DMS53 (cell line): Measurements from ENCODE around the gene GPR35.

Experiments used
- DNase-seq: peaks from one replicate; lab custom pipeline; 2025; lab: John Stamatoyannopoulos, UW

GPR35 gene

GRCh38 chr2:240589375-240589774 is 35.9 kb upstream of the GPR35 start:
- no peak for DNase-seq

GRCh38 chr2:240589850-240590525 is 35.3 kb upstream of the GPR35 start:
- DNase-seq = no peak

DNA sequence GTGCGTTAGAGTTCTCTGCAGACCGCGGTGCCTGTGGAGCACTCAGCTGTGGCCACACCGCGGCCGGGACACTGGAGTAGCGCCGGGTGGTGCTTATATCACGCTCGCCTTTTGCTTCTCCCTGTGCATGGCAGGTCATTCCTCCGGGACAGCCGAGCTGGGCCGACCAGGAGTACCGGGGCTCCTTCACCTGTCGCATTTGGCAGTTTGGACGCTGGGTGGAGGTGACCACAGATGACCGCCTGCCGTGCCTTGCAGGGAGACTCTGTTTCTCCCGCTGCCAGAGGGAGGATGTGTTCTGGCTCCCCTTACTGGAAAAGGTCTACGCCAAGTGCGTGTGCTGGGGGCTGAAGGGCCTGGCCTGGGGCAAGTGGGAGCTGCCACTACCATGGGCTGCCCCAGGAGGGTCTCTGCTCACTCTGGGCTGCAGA is 34.6 kb upstream of the GPR35 start:
- no peak for DNase-seq

DNA sequence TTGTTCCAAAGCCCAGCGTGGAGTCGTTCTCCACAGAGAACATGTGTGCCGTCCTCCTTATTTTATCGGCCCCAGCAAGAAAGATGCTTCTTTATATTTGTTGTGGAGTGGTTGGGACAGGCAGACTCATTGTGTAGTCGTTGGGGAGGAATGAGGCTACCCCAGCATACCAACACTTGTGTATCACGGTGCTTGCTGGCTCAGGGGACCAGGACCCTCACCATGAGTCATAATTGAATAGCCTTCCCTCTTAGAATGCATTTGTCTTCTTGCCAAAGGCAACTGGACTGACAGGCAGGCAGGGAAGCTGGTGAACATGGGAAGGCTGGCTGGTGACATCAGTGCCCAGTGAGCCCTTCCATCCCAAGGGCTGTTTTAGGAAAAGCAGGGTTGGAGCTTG is 34.1 kb upstream of the GPR35 start:
- DNase-seq = no peak

DNA sequence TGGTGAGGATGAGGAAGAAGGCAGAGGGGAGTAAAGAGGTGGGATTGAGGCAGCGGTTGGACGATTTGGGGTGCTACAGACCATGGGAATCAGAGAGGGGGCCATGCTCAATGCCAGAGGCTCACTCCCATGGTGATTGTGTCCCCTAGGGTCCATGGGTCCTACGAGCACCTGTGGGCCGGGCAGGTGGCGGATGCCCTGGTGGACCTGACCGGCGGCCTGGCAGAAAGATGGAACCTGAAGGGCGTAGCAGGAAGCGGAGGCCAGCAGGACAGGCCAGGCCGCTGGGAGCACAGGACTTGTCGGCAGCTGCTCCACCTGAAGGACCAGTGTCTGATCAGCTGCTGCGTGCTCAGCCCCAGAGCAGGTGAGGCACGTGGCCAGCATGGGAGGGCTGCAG is 33.5 kb upstream of the GPR35 start:
- no peak for DNase-seq

DNA sequence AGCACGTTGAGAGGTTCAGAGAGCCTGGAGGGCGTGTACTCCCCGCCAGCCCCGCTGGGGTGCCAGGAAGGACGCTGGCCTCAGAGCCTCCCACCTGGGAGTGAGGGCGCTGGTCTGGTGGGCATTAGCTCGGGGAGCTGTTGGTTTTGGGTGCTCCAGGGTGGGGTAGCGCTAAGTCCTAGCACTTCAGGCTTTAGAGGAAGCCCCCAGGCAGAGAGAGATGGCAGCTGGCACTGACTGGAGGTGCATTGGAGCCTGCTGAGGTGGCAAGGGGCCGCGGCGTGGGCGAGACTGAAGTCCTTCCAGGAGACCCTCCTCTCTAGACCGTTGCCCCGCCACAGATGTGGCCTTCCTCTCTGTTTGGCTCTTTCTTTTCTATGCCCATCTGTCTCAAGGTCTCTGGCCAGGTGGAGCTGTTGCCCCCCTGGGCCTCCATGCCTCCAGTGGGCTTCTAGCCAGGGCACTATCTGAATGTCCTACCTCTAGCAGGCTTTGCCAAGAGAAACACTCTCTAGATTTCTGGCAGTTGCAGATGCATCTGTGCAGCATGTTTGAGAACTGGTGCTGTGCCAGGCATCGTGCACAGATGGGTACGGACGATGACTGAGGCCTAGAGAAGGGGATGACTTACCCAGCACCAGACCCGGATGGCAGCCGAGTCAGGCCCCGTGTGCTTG is 32.1 kb upstream of the GPR35 start:
- DNase-seq = no peak

GRCh38 chr2:240593703-240594451 is 31.4 kb upstream of the GPR35 start:
- no peak for DNase-seq

- DNase-seq = no peak
Measured at GRCh38 chr2:240594511-240595380, 30.5 kb upstream of the GPR35 start.

DNA sequence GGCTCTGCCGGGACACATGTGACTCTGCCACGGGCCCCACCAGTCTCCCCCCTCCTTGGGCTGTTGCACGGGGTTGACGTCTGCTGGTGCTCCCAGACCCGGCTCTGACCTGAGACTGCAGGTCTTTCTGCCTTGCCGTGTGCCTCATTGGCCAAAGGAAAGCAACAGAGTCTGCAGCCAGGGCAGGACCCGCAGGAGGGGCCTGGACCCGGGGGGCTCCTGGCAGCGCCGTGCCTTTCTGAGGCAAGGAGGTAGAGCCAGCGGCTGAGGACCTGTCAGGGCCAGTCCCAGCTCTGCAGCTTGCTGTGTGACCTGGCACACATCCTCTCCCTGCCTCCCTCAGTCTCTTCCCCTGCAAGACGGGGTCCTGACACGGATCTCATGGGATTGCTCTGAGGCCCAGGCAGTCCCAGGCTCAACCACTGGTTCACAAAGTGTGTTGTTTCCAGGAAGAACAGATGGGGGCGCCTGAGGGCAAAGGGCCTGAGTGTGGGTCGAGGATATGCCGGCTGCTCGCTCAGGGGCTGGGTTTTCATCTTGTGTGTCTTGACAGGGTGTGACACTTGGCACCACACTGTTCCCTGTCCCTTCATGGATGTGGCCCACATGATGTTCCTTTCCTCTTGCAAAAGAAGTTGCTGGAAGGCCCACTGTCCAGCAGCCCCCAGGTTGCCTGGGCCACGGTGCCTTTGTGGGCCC is 29.8 kb upstream of the GPR35 start:
- peak; percentile 46 for DNase-seq

DNA sequence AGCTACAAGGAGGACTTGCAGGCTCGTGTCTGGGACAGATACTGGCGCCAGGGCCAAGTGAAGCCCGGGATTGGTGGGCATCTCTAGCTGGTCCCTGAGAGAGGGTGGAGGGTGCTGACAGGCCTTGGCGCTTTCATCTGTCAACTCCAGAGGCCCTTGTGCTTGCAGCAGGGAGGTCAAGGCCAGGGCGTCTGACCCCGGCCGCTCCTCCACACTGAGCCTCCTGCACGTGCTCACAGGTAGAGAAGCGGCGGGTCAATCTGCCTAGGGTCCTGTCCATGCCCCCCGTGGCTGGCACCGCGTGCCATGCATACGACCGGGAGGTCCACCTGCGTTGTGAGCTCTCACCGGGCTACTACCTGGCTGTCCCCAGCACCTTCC is 29.2 kb upstream of the GPR35 start:
- DNase-seq = no peak

GRCh38 chr2:240596491-240596931 is 28.8 kb upstream of the GPR35 start:
- DNase-seq = no peak

- DNase-seq = no peak
Measured at GRCh38 chr2:240597054-240597418, 28.2 kb upstream of the GPR35 start.

DNA sequence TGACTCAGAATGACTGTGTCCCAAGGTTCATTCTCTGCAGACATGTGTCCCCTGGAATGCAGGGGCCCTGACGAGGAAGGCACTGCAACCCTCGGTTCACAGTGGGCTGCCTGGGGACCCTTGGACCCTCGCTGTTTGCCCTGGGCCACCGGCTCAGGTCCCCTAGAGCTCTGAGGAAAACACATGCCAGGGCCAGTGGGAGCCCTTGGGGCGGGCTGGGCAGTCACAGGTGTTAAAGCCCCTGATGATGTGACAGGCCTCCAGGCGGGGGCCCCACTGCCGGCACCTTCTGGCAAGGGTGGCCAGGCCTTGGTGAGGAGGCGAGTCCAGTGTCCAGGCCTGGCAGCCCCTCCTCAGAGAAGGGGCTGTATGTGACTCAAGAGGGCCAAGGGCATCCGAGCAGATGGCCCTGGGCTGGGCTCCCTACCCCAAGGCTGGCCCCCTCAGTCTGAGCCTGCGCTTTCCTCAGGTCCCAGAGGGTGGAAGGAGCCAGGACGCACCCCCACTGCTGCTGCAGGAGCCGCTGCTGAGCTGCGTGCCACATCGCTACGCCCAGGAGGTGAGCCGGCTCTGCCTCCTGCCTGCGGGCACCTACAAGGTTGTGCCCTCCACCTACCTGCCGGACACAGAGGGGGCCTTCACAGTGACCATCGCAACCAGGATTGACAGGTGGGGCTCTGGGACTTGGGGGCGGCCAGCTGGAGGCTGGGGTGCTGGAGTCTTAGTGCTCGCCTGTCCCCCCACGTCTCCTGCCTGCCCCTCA is 27.7 kb upstream of the GPR35 start:
- DNase-seq = no peak

GRCh38 chr2:240598311-240598911 is 26.9 kb upstream of the GPR35 start:
- DNase-seq = no peak

DNA sequence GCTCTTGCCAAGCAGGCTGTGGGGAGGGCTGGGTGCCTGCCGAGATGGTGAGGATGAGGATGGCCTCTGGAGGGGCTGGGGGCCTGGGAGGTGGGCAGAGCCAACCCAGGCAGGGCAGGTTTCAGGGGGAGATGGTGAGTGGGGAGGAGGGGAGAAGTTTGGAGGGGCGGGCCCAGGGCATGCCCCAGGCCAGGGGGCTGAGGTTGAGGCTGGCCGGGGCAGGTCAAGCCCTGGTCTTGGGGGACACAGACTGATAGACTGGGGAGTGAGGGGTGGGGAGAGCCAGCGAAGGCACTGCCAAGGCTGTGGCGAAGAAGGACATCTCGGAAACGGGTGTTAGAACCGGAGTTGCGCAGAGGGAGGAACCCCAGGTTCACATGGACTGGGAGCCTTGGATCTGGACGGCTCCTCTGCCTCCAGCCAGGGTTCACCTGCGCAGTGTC is 26.1 kb upstream of the GPR35 start:
- DNase-seq = no peak

- DNase-seq = no peak
Measured at GRCh38 chr2:240600451-240600961, 24.8 kb upstream of the GPR35 start.

- DNase-seq = no peak
Measured at GRCh38 chr2:240601061-240601830, 24.0 kb upstream of the GPR35 start.

DNA sequence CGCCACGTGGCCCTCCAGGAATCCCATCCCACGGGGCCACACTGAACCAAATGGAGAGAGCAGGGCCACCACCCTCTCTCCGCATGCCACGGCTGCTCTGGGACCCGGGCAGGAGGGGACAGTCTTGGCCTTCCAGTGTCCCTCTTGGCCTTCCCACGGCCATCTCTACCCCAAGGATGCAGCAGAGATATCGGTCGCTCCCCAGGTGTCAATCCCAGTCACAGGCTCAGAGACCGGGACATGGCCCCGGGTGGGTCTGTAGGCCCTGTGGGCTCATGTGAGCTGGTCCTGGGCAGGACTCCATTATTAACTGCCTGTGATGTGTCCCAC is 23.5 kb upstream of the GPR35 start:
- DNase-seq = no peak

- DNase-seq = no peak
Measured at GRCh38 chr2:240602266-240603050, 22.8 kb upstream of the GPR35 start.
